Ammon's horn (tissue), 1 donor: ENCODE results near the gene SHMT2.

ENCODE experiments used
- DNase-seq: peaks from one replicate; pipeline ENCODE4 v3.0.0-alpha.2; 2016; ENCODE audit warnings: low spot score

Gene SHMT2

GRCh38 chr12:57240066-57240921, 10.8 kb downstream of the SHMT2 start:
- peak; percentile 69 for DNase-seq

GRCh38 chr12:57240926-57241401, 11.5 kb downstream of the SHMT2 start:
- DNase-seq: no peak

GRCh38 chr12:57241402-57242310, 12.1 kb downstream of the SHMT2 start:
- DNase-seq: no peak

- DNase-seq: no peak
Measured at GRCh38 chr12:57242329-57242690, 12.8 kb downstream of the SHMT2 start.

GRCh38 chr12:57242691-57243454, 13.4 kb downstream of the SHMT2 start:
- DNase-seq: no peak

- DNase-seq: peak; percentile 68
Measured at GRCh38 chr12:57243521-57244311, 14.2 kb downstream of the SHMT2 start.

GRCh38 chr12:57244312-57244696, 14.8 kb downstream of the SHMT2 start:
- no peak for DNase-seq

GRCh38 chr12:57247041-57247440, 17.5 kb downstream of the SHMT2 start:
- no peak for DNase-seq

- no peak for DNase-seq
Measured at GRCh38 chr12:57248934-57249742, 19.6 kb downstream of the SHMT2 start.

- DNase-seq: no peak
Measured at GRCh38 chr12:57250541-57250940, 21.0 kb downstream of the SHMT2 start.

GRCh38 chr12:57250956-57251355, 21.4 kb downstream of the SHMT2 start, which contains the start of gene STAC3:
TSS of gene STAC3 (minus strand) at chr12:57251187. CDS start at chr12:57249636, 1,551 bp downstream.
- DNase-seq: no peak

- DNase-seq: no peak
Measured at GRCh38 chr12:57254506-57255280, 25.2 kb downstream of the SHMT2 start.

GRCh38 chr12:57255916-57256315, 26.4 kb downstream of the SHMT2 start:
- no peak for DNase-seq

- no peak for DNase-seq
Measured at GRCh38 chr12:57258977-57259970, 29.8 kb downstream of the SHMT2 start.

- DNase-seq: no peak
Measured at GRCh38 chr12:57260366-57260765, 30.9 kb downstream of the SHMT2 start.

GRCh38 chr12:57261428-57261865, 31.9 kb downstream of the SHMT2 start:
- DNase-seq: no peak

- DNase-seq: no peak
Measured at GRCh38 chr12:57262126-57262822, 32.8 kb downstream of the SHMT2 start.

- no peak for DNase-seq
Measured at GRCh38 chr12:57263096-57263495, 33.6 kb downstream of the SHMT2 start.
